ENCODE data around the gene FOS.
A peak's percentile ranks its signal among the peaks of the same experiment; 100 is the strongest.
"Not testable (repeated sequence)": the region's sequence is repeated elsewhere in the genome, so short reads cannot be mapped to it uniquely, and the experiment has no call there.

Gene FOS

DNA sequence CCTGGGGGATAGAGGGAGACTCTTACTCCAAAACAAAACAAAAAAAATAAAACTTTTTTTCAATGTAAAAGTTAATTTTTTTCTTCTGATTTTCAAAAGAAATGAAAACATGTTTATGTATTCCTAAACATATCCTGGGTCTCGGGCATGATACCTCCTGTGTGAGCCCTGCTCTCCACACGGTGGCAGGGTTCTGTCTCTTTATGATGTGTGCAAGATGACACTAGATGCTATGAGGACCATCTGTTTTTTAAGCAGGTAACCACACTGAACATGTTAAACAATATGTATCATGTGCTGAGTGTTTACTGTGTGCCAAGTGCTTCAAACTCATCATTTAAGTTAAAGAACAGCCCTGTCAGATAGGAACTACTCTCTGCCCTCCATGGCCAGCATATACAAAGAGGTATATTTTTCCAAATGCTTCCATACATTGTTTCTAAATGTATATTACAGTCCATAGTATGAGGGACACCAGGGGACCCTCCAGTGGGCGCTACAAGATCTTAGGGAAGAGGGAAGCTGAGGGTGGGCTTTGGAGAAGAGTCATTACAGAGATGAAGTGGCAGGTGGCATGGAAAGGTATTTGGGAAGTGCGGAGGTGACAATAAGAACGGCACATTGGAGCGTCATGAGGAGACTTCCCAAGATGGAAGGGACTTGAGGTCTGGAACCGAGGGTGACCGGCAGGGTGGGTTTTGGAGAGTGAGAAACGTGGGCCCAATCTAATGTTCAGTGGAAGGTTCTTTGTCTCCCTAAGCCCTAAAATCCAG, 28.5 kb downstream of the FOS start:
- ChIA-PET CTCF (interaction anchor here (1.0 to 18.0 kb wide), 31 partner anchors 8 to 254 kb away, joined by 3 to 518 read pairs (median 5); partner anchors contain the start of gene NEK9), POLR2A (no interaction called here)
- TF ChIP-seq, protein P1, sequence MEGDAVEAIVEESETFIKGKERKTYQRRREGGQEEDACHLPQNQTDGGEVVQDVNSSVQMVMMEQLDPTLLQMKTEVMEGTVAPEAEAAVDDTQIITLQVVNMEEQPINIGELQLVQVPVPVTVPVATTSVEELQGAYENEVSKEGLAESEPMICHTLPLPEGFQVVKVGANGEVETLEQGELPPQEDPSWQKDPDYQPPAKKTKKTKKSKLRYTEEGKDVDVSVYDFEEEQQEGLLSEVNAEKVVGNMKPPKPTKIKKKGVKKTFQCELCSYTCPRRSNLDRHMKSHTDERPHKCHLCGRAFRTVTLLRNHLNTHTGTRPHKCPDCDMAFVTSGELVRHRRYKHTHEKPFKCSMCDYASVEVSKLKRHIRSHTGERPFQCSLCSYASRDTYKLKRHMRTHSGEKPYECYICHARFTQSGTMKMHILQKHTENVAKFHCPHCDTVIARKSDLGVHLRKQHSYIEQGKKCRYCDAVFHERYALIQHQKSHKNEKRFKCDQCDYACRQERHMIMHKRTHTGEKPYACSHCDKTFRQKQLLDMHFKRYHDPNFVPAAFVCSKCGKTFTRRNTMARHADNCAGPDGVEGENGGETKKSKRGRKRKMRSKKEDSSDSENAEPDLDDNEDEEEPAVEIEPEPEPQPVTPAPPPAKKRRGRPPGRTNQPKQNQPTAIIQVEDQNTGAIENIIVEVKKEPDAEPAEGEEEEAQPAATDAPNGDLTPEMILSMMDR (IDR thresholded peaks at IDR 0.05; ENCODE audit: insufficient read depth, low read length, missing control alignments), result peak; percentile 34
- no peak for DNase-seq (ENCODE audit: low read depth, low spot score)
- no peak overlapping the region for H3K4me3 ChIP-seq (ENCODE audit: low read depth, low read length)

DNA sequence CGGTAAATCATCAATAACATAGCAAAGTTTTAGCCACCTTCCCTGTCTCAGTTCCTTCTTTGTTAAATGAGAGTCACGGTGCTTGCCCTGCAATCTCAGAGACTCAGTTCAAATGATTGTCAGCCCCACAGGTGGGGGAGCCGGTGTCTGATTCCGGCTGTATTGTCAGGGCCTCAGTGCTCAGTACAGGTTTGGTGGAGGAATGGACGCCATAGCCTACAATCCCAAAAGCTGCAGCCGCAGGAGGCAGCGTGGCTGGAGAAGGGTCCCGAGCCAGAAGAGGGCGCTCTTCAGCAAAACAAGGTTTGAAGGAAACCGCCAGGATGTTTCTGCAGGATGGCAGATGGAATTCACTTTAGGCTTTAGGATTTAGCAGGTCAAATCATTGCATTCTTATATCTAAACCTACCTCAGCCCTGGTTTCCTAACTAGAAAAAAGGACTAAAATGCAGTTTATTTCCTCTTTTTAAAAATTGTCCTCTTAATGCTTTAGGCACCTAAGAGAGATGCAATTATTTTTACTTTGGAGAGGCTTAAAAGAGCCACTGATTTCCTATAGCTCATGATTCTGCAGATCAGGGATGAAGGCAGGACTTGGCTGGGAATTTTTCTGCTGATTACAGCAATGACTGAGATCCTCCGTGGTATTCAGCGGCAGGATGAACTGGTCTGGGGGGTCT, 29.2 kb downstream of the FOS start:
- TF ChIP-seq, protein P1 (IDR thresholded peaks at IDR 0.05; ENCODE audit: insufficient read depth, low read length, missing control alignments), result peak; percentile 93
- DNase-seq (ENCODE audit: low read depth, low spot score), result no peak
- no peak overlapping the region for H3K4me3 ChIP-seq (ENCODE audit: low read depth, low read length)
- ChIA-PET CTCF (interaction anchor here (0.6 to 18.0 kb wide), 36 partner anchors 9 to 271 kb away, joined by 3 to 518 read pairs (median 4); partner anchors contain the start of genes FLVCR2 and NEK9), POLR2A (no interaction called here)

DNA sequence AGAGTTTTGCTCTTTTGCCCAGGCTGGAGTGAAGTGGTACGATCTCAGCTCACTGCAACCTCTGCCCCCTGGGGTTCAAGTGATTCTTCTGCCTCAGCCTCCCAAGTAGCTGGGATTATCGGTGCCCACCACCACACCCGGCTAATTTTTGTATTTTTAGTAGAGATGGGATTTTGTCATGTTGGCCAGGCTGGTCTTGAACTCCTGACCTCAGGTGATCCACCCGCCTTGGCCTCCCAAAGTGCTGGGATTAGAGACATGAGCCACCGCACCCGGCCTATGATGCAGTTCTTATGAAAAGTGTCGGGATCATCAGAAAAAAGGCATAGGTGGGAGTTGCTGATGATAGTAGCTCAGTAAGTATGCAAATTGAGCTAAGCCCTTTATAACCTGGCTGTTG, 30.4 kb downstream of the FOS start:
- POLR2A ChIA-PET; H3K4me3 ChIP-seq (ENCODE audit: low read depth, low read length); DNase-seq (ENCODE audit: low read depth, low spot score): not testable (repeated sequence)
- CTCF ChIA-PET, result interaction anchor here (0.6 to 18.0 kb wide), 25 partner anchors 11 to 251 kb away, joined by 3 to 518 read pairs (median 5); partner anchors contain the start of gene NEK9

DNA sequence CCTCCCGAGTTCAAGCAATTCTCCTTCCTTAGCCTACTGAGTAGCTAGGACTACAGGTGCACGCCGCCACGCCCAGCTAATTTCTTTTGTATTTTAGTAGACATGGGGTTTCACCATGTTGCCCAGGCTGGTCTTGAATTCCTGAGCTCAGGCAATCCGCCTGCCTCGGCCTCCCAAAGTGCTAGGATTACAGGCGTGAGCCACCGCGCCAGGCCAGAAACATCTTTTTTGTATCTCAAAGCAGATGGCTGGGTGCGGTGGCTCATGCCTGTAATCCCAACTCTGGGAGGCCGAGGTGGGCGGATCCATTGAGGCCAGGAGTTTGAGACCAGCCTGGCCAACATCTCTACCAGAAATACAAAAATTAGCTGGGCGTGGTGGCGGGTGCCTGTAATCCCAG, 30.9 kb downstream of the FOS start:
- POLR2A ChIA-PET; DNase-seq (ENCODE audit: low read depth, low spot score); H3K4me3 ChIP-seq (ENCODE audit: low read depth, low read length): not testable (repeated sequence)
- CTCF ChIA-PET, result interaction anchor here (0.6 to 18.0 kb wide), 16 partner anchors 12 to 251 kb away, joined by 3 to 518 read pairs (median 8); partner anchors contain the start of gene NEK9

DNA sequence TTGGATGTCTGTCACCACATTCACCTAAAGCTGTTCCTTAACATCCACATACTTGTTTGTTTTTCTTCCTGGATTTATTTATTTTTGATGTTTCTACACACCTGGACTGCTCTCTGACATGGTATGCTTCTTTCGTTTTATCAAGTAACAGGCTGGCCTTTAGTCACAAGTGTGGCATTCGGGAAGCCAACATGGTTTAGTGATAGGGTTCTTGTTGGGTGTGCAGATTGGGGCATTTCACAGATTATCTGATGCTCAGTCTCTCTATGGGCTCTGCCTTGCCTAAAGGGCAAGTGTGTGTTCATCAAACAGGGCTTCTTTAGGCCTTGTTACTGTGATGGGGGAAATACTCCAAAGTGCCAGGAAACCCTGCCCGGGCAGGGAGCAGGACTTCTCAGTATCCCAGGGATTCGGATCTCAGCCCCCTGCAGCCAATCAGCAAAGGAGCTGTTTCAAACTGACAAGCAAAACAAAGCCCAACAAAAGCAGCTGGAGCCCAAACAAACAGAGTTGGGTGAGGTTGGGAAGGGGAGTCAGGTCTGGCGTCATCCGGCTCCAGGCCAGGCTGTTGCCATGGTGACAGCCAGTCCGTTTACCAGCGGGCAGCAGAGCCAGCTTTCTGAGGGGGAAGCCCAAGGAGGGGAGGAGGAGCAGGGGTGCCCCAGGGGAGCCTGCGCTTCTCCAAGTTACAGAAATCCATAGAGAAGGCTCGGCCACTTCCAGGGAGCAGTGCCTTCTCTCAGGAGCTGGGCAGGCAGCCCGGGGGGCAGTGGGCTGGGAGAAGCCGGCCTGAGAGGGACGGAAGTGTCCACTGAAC, 31.9 kb downstream of the FOS start:
- ChIA-PET CTCF (interaction anchor here (0.6 to 18.0 kb wide), 16 partner anchors 8 to 516 kb away, joined by 3 to 518 read pairs (median 4); partner anchors contain the start of gene NEK9), POLR2A (no interaction called here)
- H3K4me3 ChIP-seq (ENCODE audit: low read depth, low read length), result no peak overlapping the region
- TF ChIP-seq, protein P1 (IDR thresholded peaks at IDR 0.05; ENCODE audit: insufficient read depth, low read length, missing control alignments), result no peak
- DNase-seq (ENCODE audit: low read depth, low spot score), result no peak

DNA sequence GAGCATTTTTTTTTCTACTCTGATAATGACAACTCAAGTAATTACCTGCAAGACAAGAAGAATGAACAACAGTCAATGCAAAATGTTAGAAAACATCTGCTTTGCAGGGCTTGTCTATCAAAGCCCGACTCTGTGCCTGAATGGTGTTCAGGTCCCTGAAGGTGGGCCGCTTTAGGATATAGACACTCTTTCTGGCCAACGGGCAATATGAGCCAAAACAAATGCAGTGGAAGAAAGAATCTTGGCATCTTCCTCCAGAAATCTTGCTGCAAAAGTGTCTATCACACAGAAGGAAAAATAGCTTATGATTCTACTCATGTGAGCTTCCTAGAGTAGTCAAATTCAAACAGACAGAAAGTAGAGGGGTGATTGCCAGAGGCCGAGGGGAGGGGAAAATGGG, 32.7 kb downstream of the FOS start:
- TF ChIP-seq, protein P1 (IDR thresholded peaks at IDR 0.05; ENCODE audit: insufficient read depth, low read length, missing control alignments), result no peak
- no peak for DNase-seq (ENCODE audit: low read depth, low spot score)
- CTCF ChIA-PET, result interaction anchor here (0.7 to 17.6 kb wide), 6 partner anchors 9 to 343 kb away, joined by 3 to 412 read pairs (median 4); no protein-coding TSS in a partner anchor
- POLR2A ChIA-PET, result no interaction called here
- no peak overlapping the region for H3K4me3 ChIP-seq (ENCODE audit: low read depth, low read length)

All from AG04449 (cell line).